Skeletal muscle tissue (tissue), 4 donors: ENCODE measurements around the gene TYR. TPM values are rescaled to one million over a fixed set of nuclear protein-coding genes. Genes with fewer than 3 reads are reported as not detected.

ENCODE experiments used
- H3K27ac ChIP-seq: one replicate; pipeline ENCODE4 v1.7.0; 2013; ENCODE audit warnings: mild to moderate bottlenecking, low read depth, low read length, inconsistent platforms
- H3K27me3 ChIP-seq, 3 donors: one replicate each; pipeline ENCODE4 v1.7.0; 2013; ENCODE audit warnings: low read length in 3 of 3; ENCODE audit not compliant: control insufficient read depth in 3 of 3, insufficient read depth in 3 of 3
- H3K36me3 ChIP-seq, 3 donors: one replicate each; pipeline ENCODE4 v1.7.0; 2013; ENCODE audit warnings: low read length in 3 of 3; ENCODE audit not compliant: control insufficient read depth in 3 of 3, insufficient read depth in 3 of 3
- H3K4me1 ChIP-seq, 3 donors: one replicate each; pipeline ENCODE4 v1.7.0; 2013; ENCODE audit warnings: low read length in 3 of 3, mild to moderate bottlenecking in 3 of 3; ENCODE audit not compliant: control insufficient read depth in 3 of 3, insufficient read depth in 3 of 3
- H3K4me3 ChIP-seq, 3 donors: one replicate each; pipeline ENCODE4 v1.7.0; 2013; ENCODE audit warnings: low read length in 3 of 3
- H3K9ac ChIP-seq, 3 donors: one replicate each; pipeline ENCODE4 v1.7.0; 2013; ENCODE audit warnings: low read length in 3 of 3, mild to moderate bottlenecking in 3 of 3, moderate library complexity in 2 of 3, low read depth in 1 of 3
- H3K9me3 ChIP-seq, 3 donors: one replicate each; pipeline ENCODE4 v1.7.0; 2013; ENCODE audit warnings: low read length in 3 of 3; ENCODE audit not compliant: control insufficient read depth in 3 of 3
- total RNA-seq: library from RNA; depleted of rRNA; stranded (reverse); fragments of >200 nt; gene quantifications from one replicate; pipeline ENCODE4 v1.2.3, GENCODE V29; 2014
- donor health status: Osteomylitis.

Gene TYR
- not detected for total RNA-seq

- no peaks in the 10 kb centered on the region for H3K4me1 ChIP-seq
- H3K9me3 ChIP-seq: no peaks in the 10 kb centered on the region
- no peak within 1 kb of the TSS for H3K27ac ChIP-seq
- no peak within 1 kb of the TSS for H3K4me3 ChIP-seq
- H3K27me3 ChIP-seq: no peaks in the 10 kb centered on the region
- H3K36me3 ChIP-seq: no peaks in the 10 kb centered on the region
- no peak within 1 kb of the TSS for H3K9ac ChIP-seq
These were observed at the start of gene TYR for GRCh38 chr11:89177691-89178231. TYR (plus strand) TSS chr11:89177875; CDS start chr11:89177954, 79 bp downstream.

DNA sequence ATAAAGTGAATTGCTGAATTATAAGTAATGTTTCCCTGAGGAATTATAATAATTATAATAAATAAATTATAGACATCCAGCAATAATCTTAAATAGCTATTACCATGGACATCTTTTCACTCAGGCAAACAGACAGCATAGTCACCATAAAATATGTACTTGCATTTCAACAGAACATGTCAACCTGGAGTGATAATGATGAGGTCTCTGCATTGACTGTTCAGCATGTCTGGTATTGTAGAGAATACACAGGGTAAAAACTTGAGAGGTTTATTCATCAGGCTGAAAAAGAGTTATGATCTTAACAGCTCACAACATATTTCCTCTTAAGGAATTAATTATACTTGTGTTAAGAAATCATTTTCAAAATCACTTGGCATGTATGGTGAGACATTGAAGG, 41.1 kb upstream of the TYR start:
- H3K36me3 ChIP-seq: no peaks in the 10 kb centered on the region
- no peak overlapping the region for H3K27ac ChIP-seq
- H3K4me3 ChIP-seq: no peak overlapping the region
- H3K9me3 ChIP-seq: no peaks in the 10 kb centered on the region
- no peaks in the 10 kb centered on the region for H3K27me3 ChIP-seq
- H3K9ac ChIP-seq: no peak overlapping the region
- no peaks in the 10 kb centered on the region for H3K4me1 ChIP-seq

DNA sequence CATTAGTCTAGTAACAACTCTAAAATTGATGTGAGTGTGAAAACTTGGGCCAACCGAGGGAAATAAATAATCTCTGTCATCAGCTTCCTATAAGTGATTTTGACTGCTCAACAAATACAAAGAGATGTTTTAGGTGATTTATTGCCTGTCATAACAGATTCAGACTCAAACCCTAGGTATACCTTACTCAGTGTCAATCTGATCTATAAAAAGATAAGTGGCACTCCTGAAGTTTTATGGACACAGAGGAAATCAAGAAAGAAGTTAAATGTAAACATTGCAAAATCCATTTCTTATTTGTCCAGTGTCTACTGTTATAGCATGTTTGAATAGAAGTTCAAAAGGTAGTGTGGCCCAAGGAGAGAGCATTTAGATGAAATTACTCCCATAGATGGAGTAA, 30.4 kb upstream of the TYR start:
- Histone ChIP-seq H3K27ac (no peak overlapping the region), H3K4me1 (no peaks in the 10 kb centered on the region), H3K9ac (no peak overlapping the region), H3K9me3 (no peaks in the 10 kb centered on the region), H3K36me3 (no peaks in the 10 kb centered on the region), H3K4me3 (no peak overlapping the region), H3K27me3 (no peaks in the 10 kb centered on the region)

- H3K27ac ChIP-seq: no peak overlapping the region
- H3K27me3 ChIP-seq: no peaks in the 10 kb centered on the region
- no peaks in the 10 kb centered on the region for H3K4me1 ChIP-seq
These were observed 17.7 kb upstream of the TYR start for GRCh38 chr11:89159974-89160373.

DNA sequence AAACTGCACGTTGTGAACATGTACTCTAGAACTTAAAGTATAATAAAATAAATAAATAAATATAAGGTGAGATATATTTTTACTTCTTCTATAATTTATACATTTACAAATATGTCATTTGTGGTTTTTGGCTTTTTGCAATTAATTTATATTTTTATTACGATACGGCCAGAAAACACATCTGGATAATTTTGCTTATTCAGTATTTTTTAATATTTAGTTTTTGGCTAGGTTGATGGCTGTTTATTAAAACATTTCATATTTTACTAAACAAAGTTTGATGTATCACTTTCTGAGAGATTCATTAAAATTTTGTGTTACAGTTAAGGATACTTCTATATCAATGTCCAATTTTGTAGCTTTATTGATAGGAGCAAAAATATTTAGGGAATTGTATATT, 15.7 kb upstream of the TYR start:
- no peak overlapping the region for H3K4me3 ChIP-seq
- no peaks in the 10 kb centered on the region for H3K4me1 ChIP-seq
- H3K9me3 ChIP-seq: no peaks in the 10 kb centered on the region
- no peak overlapping the region for H3K9ac ChIP-seq
- no peaks in the 10 kb centered on the region for H3K36me3 ChIP-seq
- H3K27ac ChIP-seq: no peak overlapping the region
- H3K27me3 ChIP-seq: no peaks in the 10 kb centered on the region

More at GRCh38 chr11:89159974-89160373, 17.7 kb upstream of the TYR start:
- Histone ChIP-seq H3K36me3 (no peaks in the 10 kb centered on the region), H3K9me3 (no peaks in the 10 kb centered on the region), H3K4me3 (no peak overlapping the region), H3K9ac (no peak overlapping the region)

- no peaks in the 10 kb centered on the region for H3K9me3 ChIP-seq
- no peaks in the 10 kb centered on the region for H3K4me1 ChIP-seq
- H3K27ac ChIP-seq: no peak overlapping the region
- no peak overlapping the region for H3K4me3 ChIP-seq
- H3K9ac ChIP-seq: no peak overlapping the region
- H3K36me3 ChIP-seq: no peaks in the 10 kb centered on the region
- no peaks in the 10 kb centered on the region for H3K27me3 ChIP-seq
These were observed 14.0 kb upstream of the TYR start for GRCh38 chr11:89163686-89164085.

- Histone ChIP-seq H3K27ac (no peak overlapping the region), H3K4me1 (no peaks in the 10 kb centered on the region), H3K9me3 (no peaks in the 10 kb centered on the region), H3K9ac (no peak overlapping the region), H3K27me3 (no peaks in the 10 kb centered on the region), H3K36me3 (no peaks in the 10 kb centered on the region), H3K4me3 (no peak overlapping the region)
These were observed 9.3 kb upstream of the TYR start for GRCh38 chr11:89168396-89168795.

GRCh38 chr11:89175796-89176195, 1.9 kb upstream of the TYR start:
- Histone ChIP-seq H3K36me3 (no peaks in the 10 kb centered on the region), H3K4me3 (no peak overlapping the region), H3K9me3 (no peaks in the 10 kb centered on the region), H3K27ac (no peak overlapping the region), H3K9ac (no peak overlapping the region), H3K4me1 (no peaks in the 10 kb centered on the region), H3K27me3 (no peaks in the 10 kb centered on the region)

DNA sequence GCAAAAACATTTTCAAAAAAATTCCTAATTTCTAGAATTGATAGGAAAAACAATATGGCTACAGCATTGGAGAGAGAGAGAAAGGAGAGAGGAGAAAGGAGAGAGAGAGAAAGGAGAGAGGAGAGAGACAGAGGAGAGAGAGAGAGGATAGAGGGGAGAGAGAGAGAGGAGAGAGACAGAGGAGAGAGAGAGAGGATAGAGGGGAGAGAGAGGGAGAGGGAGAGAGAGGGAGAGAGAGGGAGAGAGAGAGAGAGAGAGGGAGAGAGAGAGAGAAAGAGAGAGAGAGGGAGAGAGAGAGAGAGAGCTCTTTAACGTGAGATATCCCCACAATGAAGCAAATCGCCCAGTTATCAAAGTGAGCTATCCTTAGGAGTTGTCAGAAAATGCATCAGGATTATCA, 737 bp upstream of the TYR start:
- Histone ChIP-seq H3K4me3 (no peak overlapping the region), H3K27me3 (no peaks in the 10 kb centered on the region), H3K36me3 (no peaks in the 10 kb centered on the region), H3K9me3 (no peaks in the 10 kb centered on the region), H3K9ac (no peak overlapping the region), H3K27ac (no peak overlapping the region), H3K4me1 (no peaks in the 10 kb centered on the region)

- Histone ChIP-seq H3K27me3 (no peaks in the 10 kb centered on the region), H3K4me3 (no peak overlapping the region), H3K27ac (no peak overlapping the region), H3K4me1 (no peaks in the 10 kb centered on the region), H3K36me3 (no peaks in the 10 kb centered on the region), H3K9me3 (no peaks in the 10 kb centered on the region), H3K9ac (no peak overlapping the region)
These were observed 3.4 kb downstream of the TYR start for GRCh38 chr11:89181111-89181510.
